ENCODE measurements around the gene PSMB5.

Gene PSMB5

DNA sequence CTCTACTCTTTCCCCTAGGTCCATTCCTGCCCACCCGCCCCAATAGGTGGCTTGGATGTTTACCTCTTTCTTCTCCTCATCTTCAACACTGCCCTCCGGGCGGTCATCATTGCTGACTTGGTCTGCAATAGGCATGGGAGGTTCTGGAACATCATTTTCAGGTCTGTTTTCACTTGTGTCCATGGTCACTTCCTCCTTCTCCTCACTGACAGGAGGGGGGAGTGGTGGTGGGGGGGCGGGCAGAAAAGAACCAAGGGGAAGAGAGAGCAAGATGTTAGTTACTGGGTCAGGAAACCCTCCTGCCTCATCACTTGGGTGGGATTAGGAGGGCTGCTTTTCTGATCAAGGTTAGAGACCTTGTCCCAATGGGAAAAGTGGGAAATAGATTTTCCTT is 34.7 kb upstream of the PSMB5 start:
- Histone ChIP-seq H3K27ac (ENCODE audit: low read depth, low read length) (peak overlapping the region; percentile 75), H3K18ac (ENCODE audit: low read length) (no peak overlapping the region), H3K9ac (ENCODE audit: low read length) (peak overlapping the region; percentile 71), H3K4me3 (ENCODE audit: low read length) (no peak overlapping the region), H3K56ac (ENCODE audit: low read length) (peak overlapping the region; percentile 80), H3K36me3 (ENCODE audit: control insufficient read depth, insufficient read depth, low read length) (peaks cover 22% of the 10 kb centered on the region), H3K4ac (ENCODE audit: low read depth, low read length) (no peak overlapping the region), H3K4me2 (ENCODE audit: low read length) (peak overlapping the region; percentile 20), H3K27me3 (ENCODE audit: insufficient read depth, low read length, poor library complexity) (no peaks in the 10 kb centered on the region), H2BK120ac (ENCODE audit: low read depth, low read length) (no peak overlapping the region), H4K5ac (ENCODE audit: low read length) (no peak overlapping the region), H3K79me1 (ENCODE audit: low read length) (peaks cover 19% of the 10 kb centered on the region), H3K79me2 (ENCODE audit: control insufficient read depth, insufficient read depth, low read length) (peaks cover 51% of the 10 kb centered on the region), H4K8ac (ENCODE audit: low read depth, low read length) (no peak overlapping the region), H3K4me1 (ENCODE audit: control insufficient read depth, low read depth, low read length) (peaks cover 17% of the 10 kb centered on the region), H2BK15ac (replicated peaks; ENCODE audit: low read depth) (no peak overlapping the region), H3K23ac (ENCODE audit: low read length) (no peak overlapping the region), H2BK5ac (ENCODE audit: low read length) (no peak overlapping the region), H2AK5ac (ENCODE audit: low read length) (no peak overlapping the region)
- no peak for DNase-seq
- no CpG with 5 or more reads among the region's 4 CpGs for WGBS (ENCODE audit: extremely low coverage, insufficient coverage, low lambda C conversion rate)

DNA sequence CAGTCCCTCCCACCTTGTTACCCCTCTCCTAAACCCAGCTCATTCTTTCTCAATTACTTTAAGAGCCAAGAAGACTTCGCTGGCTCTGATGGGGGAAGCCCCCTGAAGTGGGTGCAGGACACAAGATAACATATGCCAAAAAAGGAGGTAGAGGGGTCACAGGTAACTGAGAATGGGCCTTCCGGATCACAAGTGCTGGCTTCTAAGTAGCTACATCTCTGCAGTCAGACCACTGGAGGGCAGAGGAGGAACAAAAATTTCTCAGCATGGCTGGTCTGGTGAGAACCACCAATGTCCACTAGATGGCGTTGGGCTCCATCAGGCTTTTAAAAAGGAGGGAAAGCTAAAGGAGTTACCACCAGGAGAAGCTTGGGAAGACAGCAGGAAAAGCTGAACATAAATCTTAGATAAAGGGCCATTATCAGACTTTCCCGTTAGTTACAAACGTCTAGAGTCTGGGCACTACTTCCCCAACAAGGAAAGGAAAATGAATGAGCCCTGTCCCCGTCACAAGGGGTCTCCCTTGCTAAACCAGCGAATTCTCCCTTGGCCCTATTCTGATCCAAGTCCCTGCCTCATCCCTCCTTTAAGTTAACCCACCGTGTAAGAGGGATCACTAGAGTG is 34.2 kb upstream of the PSMB5 start:
- Histone ChIP-seq H3K79me2 (ENCODE audit: control insufficient read depth, insufficient read depth, low read length) (peaks cover 55% of the 10 kb centered on the region), H3K56ac (ENCODE audit: low read length) (peak overlapping the region; percentile 80), H3K36me3 (ENCODE audit: control insufficient read depth, insufficient read depth, low read length) (peaks cover 27% of the 10 kb centered on the region), H4K8ac (ENCODE audit: low read depth, low read length) (no peak overlapping the region), H3K4me3 (ENCODE audit: low read length) (no peak overlapping the region), H3K27me3 (ENCODE audit: insufficient read depth, low read length, poor library complexity) (no peaks in the 10 kb centered on the region), H3K23ac (ENCODE audit: low read length) (no peak overlapping the region), H3K79me1 (ENCODE audit: low read length) (peaks cover 23% of the 10 kb centered on the region), H3K9ac (ENCODE audit: low read length) (peak overlapping the region; percentile 71), H3K4ac (ENCODE audit: low read depth, low read length) (no peak overlapping the region), H2BK5ac (ENCODE audit: low read length) (no peak overlapping the region), H3K27ac (ENCODE audit: low read depth, low read length) (peak overlapping the region; percentile 75), H2BK120ac (ENCODE audit: low read depth, low read length) (no peak overlapping the region), H3K4me2 (ENCODE audit: low read length) (peak overlapping the region; percentile 42), H2AK5ac (ENCODE audit: low read length) (no peak overlapping the region), H3K18ac (ENCODE audit: low read length) (no peak overlapping the region), H2BK15ac (replicated peaks; ENCODE audit: low read depth) (no peak overlapping the region), H3K4me1 (ENCODE audit: control insufficient read depth, low read depth, low read length) (peaks cover 17% of the 10 kb centered on the region), H4K5ac (ENCODE audit: low read length) (no peak overlapping the region)
- WGBS (ENCODE audit: extremely low coverage, insufficient coverage, low lambda C conversion rate) = no CpG with 5 or more reads among the region's 8 CpGs
- DNase-seq = peak; percentile 97

DNA sequence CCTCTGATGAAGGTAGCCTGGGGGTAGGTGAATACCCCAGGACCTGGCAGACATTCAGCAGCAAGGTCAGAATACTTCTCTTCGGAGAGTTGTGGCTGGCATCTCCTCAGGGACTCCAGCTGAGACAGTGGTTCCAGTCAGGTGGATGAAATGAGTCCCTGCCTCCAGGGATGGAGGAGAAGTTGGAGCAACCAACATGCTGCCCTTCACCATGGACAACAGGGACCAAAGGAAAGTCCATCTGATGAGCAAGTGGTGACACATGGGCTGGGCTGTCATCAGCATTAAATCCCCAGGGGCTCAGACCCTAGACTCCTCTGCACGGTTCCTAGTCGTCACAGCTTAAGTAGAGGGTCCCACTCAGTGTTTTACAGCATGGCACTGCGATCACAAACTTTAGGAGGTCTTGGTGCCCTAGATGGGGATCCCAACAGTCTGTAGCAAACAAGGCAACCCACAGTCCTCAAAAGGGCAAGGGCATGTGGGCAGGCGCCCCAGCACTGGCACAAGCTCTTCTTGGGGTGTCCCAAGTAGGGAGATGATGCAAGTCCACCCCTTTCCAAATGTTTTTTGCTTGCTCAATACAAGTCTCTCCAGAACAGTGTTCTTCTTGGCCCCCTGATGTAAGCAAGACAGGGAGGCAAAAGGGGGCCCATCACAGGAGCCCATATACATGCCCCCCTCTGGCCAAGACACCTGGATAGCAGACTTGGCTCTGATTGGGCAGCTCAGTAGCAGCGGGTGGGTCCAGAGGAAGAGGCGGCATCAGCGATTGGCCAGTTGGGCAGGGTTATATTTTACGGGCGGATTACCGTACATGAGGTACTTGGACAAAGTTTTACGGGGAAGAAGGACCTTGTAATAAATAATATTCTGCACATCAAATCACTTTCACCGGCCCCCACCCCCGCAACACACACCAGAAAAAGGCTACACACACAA is 33.4 kb upstream of the PSMB5 start:
- Histone ChIP-seq H2BK120ac (ENCODE audit: low read depth, low read length) (no peak overlapping the region), H2BK5ac (ENCODE audit: low read length) (no peak overlapping the region), H3K79me2 (ENCODE audit: control insufficient read depth, insufficient read depth, low read length) (peaks cover 56% of the 10 kb centered on the region), H2AK5ac (ENCODE audit: low read length) (no peak overlapping the region), H3K27me3 (ENCODE audit: insufficient read depth, low read length, poor library complexity) (no peaks in the 10 kb centered on the region), H4K5ac (ENCODE audit: low read length) (no peak overlapping the region), H3K27ac (ENCODE audit: low read depth, low read length) (no peak overlapping the region), H3K4me3 (ENCODE audit: low read length) (no peak overlapping the region), H3K23ac (ENCODE audit: low read length) (no peak overlapping the region), H3K9ac (ENCODE audit: low read length) (peak overlapping the region; percentile 64), H3K4me2 (ENCODE audit: low read length) (peak overlapping the region; percentile 42), H3K18ac (ENCODE audit: low read length) (no peak overlapping the region), H2BK15ac (replicated peaks; ENCODE audit: low read depth) (no peak overlapping the region), H3K79me1 (ENCODE audit: low read length) (peaks cover 28% of the 10 kb centered on the region), H4K8ac (ENCODE audit: low read depth, low read length) (no peak overlapping the region), H3K56ac (ENCODE audit: low read length) (peak overlapping the region; percentile 40), H3K36me3 (ENCODE audit: control insufficient read depth, insufficient read depth, low read length) (peaks cover 34% of the 10 kb centered on the region), H3K4me1 (ENCODE audit: control insufficient read depth, low read depth, low read length) (peaks cover 17% of the 10 kb centered on the region), H3K4ac (ENCODE audit: low read depth, low read length) (no peak overlapping the region)
- WGBS (ENCODE audit: extremely low coverage, insufficient coverage, low lambda C conversion rate) = no CpG with 5 or more reads among the region's 14 CpGs
- no peak for DNase-seq

DNA sequence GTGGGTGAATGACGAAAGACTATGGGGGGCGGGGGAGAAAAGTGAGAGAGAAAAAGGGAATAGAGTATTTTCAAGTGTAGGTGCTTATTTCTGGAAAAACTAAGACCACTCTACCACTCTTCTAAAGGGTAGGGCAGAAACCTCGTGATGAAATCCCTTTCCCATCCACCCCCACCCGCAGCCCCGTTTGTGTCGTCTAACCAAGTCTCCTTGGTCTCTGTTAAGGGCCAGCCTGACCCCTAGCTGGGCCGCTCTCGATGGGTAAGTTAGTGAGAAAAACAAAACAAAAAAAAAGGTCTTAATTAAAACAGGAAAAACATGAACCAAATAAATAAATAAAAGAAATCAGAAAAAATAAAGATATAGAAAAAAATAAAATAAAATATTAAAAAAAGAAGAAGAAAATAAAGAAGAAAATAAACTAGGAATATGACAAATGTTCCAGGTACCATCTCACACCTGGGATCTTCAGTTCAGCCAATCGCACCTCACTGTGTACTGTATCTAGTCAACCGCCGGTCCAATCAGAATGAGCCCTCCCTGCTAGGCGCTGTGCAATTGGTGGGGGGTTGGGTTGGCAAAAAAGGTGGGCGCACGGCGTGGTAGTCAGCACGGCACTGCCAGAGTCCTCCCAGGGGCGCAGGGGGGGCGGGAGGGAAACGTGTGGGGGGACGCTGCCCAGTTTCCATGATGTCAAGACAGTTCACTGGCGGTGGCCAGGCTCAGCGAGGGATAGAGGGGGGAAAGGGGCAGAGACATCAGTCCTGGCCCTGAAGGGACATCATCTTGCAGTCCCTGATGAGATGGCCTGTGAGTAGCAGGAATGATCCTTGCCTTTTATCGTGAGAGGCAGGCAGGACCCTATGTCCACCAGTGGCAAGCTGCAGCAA is 32.4 kb upstream of the PSMB5 start:
- no peak overlapping the region for H3K4ac ChIP-seq (ENCODE audit: low read depth, low read length)
- H3K36me3 ChIP-seq (ENCODE audit: control insufficient read depth, insufficient read depth, low read length) = peaks cover 38% of the 10 kb centered on the region
- H3K23ac ChIP-seq (ENCODE audit: low read length) = no peak overlapping the region
- no peak overlapping the region for H3K18ac ChIP-seq (ENCODE audit: low read length)
- H2AK5ac ChIP-seq (ENCODE audit: low read length) = no peak overlapping the region
- H3K27ac ChIP-seq (ENCODE audit: low read depth, low read length) = no peak overlapping the region
- no peak overlapping the region for H3K4me2 ChIP-seq (ENCODE audit: low read length)
- peaks cover 56% of the 10 kb centered on the region for H3K79me2 ChIP-seq (ENCODE audit: control insufficient read depth, insufficient read depth, low read length)
- H2BK120ac ChIP-seq (ENCODE audit: low read depth, low read length) = no peak overlapping the region
- H3K56ac ChIP-seq (ENCODE audit: low read length) = no peak overlapping the region
- no peak overlapping the region for H4K5ac ChIP-seq (ENCODE audit: low read length)
- H3K9ac ChIP-seq (ENCODE audit: low read length) = no peak overlapping the region
- H3K79me1 ChIP-seq (ENCODE audit: low read length) = peaks cover 27% of the 10 kb centered on the region
- no peak overlapping the region for H2BK5ac ChIP-seq (ENCODE audit: low read length)
- peaks cover 10% of the 10 kb centered on the region for H3K4me1 ChIP-seq (ENCODE audit: control insufficient read depth, low read depth, low read length)
- DNase-seq = no peak
- no CpG with 5 or more reads among the region's 23 CpGs for whole genome bisulfite sequencing (ENCODE audit: extremely low coverage, insufficient coverage, low lambda C conversion rate)
- H3K27me3 ChIP-seq (ENCODE audit: insufficient read depth, low read length, poor library complexity) = no peaks in the 10 kb centered on the region
- H3K4me3 ChIP-seq (ENCODE audit: low read length) = no peak overlapping the region
- no peak overlapping the region for H2BK15ac ChIP-seq (replicated peaks; ENCODE audit: low read depth)
- H4K8ac ChIP-seq (ENCODE audit: low read depth, low read length) = no peak overlapping the region

DNA sequence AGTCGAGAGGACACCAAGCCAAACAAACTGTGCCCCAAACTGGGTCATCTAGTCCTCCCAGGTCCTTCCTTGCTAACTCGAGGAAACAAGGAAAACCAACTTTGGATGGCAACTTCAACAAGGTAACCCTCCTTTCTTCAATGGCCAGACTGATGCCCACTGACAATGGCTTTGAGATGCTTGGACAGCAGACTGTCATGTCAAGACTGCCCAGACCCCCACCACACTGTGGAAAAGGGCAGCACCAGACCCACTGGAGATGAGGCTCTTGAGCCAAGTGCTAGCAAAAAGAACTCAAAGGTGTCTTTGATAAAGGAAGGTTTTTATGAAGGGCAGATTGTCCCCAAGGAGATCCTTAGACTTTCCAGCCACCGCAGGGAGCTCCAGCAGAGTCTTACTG is 31.7 kb upstream of the PSMB5 start:
- Histone ChIP-seq H4K8ac (ENCODE audit: low read depth, low read length) (no peak overlapping the region), H3K4me3 (ENCODE audit: low read length) (no peak overlapping the region), H3K23ac (ENCODE audit: low read length) (no peak overlapping the region), H2BK5ac (ENCODE audit: low read length) (no peak overlapping the region), H3K56ac (ENCODE audit: low read length) (no peak overlapping the region), H3K79me1 (ENCODE audit: low read length) (peaks cover 27% of the 10 kb centered on the region), H3K4ac (ENCODE audit: low read depth, low read length) (no peak overlapping the region), H3K27me3 (ENCODE audit: insufficient read depth, low read length, poor library complexity) (no peaks in the 10 kb centered on the region), H3K36me3 (ENCODE audit: control insufficient read depth, insufficient read depth, low read length) (peaks cover 40% of the 10 kb centered on the region), H2AK5ac (ENCODE audit: low read length) (no peak overlapping the region), H4K5ac (ENCODE audit: low read length) (no peak overlapping the region), H3K4me1 (ENCODE audit: control insufficient read depth, low read depth, low read length) (peaks cover 6% of the 10 kb centered on the region), H3K9ac (ENCODE audit: low read length) (no peak overlapping the region), H3K27ac (ENCODE audit: low read depth, low read length) (no peak overlapping the region), H3K4me2 (ENCODE audit: low read length) (no peak overlapping the region), H3K18ac (ENCODE audit: low read length) (no peak overlapping the region), H2BK120ac (ENCODE audit: low read depth, low read length) (no peak overlapping the region), H2BK15ac (replicated peaks; ENCODE audit: low read depth) (no peak overlapping the region), H3K79me2 (ENCODE audit: control insufficient read depth, insufficient read depth, low read length) (peaks cover 56% of the 10 kb centered on the region)
- no peak for DNase-seq
- no CpG with 5 or more reads among the region's 3 CpGs for whole genome bisulfite sequencing (ENCODE audit: extremely low coverage, insufficient coverage, low lambda C conversion rate)
